ENCODE data around the gene LRRC1.

LRRC1 gene

DNA sequence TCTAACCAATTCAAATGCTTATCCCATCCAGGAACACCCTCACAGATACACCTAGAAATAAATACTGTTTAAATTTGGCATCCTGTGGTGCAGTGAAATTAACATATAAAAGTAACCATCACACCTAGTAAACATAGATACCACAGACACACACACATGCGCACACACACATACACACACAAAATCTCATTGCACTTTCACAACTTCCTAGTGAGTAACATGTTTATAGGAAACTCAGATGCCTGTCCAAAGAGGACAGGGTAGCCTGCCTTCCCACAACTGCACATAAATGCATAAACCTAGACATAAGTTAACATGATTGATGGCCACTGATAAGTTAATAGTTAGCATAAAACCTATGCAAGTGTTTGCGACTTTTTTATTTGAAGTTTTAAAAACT is 56.8 kb downstream of the LRRC1 start:
- no peak for DNase-seq

GRCh38 chr6:53852805-53853204 is 58.0 kb downstream of the LRRC1 start:
- DNase-seq = no peak

- no peak for DNase-seq
Measured at GRCh38 chr6:53854843-53855567, 60.2 kb downstream of the LRRC1 start.

DNA sequence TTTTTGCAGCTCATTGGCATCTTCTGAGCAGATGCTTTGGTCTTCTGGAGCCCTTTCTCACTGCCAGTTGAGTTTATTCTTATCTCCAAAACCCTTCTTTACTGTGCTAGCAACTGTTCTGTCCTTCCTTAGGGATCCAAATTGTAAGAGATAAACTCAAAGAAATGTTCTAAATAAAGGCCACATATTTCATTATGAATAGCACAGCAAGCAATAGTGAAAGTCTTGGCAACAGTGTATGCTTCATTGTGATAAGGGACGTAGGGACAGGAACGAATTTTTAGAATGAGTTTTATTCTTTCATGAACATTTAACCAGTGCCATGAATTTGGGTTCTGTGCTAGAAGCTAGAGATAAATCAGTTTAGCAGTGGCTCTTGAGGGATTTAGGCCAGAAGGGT is 61.1 kb downstream of the LRRC1 start:
- DNase-seq = no peak

DNA sequence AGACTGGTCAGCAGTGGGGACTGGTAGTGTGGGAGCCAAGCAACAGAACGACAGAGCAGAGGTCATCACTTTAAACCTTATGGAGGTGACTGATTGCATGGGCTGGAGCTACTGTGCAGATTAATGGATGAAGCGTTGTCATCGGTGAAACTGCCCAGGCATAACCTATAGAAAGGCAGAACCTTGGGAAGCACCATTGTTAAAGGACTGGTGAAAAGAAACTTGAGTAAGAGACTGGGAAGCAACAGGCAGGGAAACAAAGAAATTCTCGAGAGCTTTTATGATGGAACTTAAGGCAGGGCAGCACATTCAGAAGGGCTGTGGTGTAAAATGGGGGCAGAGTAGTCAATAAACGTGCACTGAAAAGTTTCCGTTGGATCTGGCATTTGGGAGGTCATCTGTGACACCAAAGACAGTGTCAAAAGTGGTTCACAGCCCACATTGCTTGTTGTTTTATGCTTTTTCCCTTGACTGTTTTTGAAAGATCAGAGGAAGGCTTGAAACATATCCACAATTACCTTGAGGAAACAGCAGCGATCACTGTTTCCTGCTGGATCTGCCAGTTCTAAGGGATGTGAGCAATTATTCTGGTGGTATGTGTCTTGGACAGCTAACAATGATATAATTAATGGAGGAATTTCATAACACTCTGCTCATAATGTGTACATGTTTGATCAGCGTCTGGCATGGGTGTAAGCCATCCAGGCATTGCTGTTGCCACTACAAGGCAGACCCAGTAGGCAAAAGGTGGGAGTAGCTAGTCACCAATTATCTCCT is 62.7 kb downstream of the LRRC1 start:
- DNase-seq = no peak

DNA sequence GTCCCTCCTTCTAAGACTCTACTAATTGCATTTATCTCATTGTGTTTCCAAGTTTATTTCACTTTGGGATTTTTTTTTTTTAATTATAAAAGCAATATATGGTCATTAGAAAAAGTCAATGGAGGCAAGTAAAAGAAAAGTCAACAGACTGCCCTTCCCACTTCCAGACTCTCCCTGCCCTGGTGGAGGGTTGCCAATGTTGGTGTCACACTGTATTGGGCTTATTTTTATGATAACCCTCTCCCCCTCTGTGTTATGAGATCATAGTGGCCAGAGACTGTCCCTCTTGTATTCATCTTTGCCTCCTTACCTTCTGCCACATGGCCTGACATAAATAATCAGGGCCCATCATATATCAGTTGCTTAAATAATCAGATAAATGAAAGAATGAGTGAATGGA is 63.4 kb downstream of the LRRC1 start:
- no peak for DNase-seq

DNA sequence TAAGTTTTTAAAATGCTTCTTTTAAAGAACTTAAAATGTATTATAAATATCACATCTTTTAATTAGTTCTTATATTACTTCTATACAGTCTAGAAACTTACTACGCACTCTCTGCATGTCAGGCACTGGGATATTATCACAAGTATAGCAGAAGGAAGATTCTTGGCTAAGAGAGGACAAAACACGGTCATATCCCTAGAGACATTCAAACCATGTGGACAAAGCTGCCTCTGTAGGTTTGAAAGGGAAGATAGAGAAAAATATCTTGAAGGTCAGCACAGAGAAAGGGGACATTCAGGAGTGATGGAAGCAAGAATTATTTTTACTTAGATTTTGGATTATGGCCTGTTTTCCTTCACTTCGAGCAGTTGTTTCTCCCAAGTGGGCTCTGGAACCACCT is 64.1 kb downstream of the LRRC1 start:
- no peak for DNase-seq

GRCh38 chr6:53860511-53860910 is 65.7 kb downstream of the LRRC1 start:
- no peak for DNase-seq

GRCh38 chr6:53861518-53861917 is 66.7 kb downstream of the LRRC1 start:
- DNase-seq = no peak

- DNase-seq = no peak
Measured at GRCh38 chr6:53862662-53863462, 68.1 kb downstream of the LRRC1 start.

- DNase-seq = no peak
Measured at GRCh38 chr6:53864781-53865180, 70.0 kb downstream of the LRRC1 start.

DNA sequence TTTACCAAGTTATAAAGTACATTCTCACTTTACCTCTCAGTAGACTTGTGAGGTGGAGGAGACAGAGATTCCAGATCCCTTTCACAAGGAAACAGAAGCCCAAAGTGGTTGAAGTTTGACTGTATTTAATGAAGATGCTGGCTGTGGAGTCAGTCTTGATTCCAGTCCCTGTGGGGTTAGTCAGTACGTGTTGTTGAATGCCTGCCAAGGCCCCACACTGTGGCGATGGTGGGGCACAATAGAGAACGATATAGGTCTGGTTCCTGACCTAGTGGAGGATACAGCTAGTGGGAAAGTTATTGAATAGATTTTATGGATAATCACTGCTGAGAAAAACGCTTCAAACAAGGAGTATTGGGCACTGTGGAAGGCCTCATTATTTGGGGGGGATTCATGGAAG is 71.4 kb downstream of the LRRC1 start:
- DNase-seq = no peak

- DNase-seq = no peak
Measured at GRCh38 chr6:53868626-53869025, 73.8 kb downstream of the LRRC1 start.

- DNase-seq = no peak
Measured at GRCh38 chr6:53869964-53870363, 75.2 kb downstream of the LRRC1 start.

GRCh38 chr6:53873922-53874321 is 79.1 kb downstream of the LRRC1 start:
- DNase-seq = no peak

GRCh38 chr6:53874964-53875363 is 80.2 kb downstream of the LRRC1 start:
- DNase-seq = no peak

- DNase-seq = no peak
Measured at GRCh38 chr6:53877151-53877550, 82.3 kb downstream of the LRRC1 start.

DNA sequence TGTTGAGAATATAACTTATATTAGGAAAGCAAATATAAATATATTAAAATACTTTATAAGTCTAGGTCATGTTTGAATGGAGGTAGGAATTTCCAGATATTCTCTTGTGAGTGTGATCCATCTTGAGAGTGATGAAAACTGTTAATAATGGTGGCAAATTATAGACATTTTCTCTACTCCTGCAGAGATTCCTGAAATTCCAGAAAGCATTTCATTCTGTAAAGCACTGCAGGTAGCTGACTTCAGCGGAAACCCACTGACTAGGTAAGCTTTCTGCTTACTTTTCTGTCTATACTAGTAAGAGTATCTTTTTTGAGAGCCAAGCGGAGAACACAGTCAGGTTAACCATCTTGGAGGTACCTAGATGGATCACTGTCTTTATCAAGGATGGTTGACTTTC is 84.0 kb downstream of the LRRC1 start:
- no peak for DNase-seq

DNA sequence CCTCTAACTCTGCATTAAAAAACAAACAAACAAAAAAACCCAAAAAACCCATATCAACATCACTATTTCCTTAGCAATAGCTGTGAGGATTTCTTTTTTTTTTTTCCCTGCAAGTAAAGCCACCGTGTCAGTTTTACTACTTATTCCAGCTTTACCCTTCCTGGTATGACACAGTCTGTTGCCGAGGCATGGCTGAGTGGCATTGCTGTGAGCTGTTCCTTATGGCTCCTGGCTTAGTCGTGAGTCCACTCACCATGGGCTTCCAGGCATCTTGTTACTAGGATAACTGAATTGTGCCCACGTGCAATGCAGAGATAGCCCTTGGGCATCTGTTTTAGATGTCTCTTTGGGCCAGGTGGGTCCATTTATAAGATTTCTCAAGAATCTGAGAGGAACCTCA is 84.8 kb downstream of the LRRC1 start:
- no peak for DNase-seq

GRCh38 chr6:53887316-53887715 is 92.5 kb downstream of the LRRC1 start:
- no peak for DNase-seq

GRCh38 chr6:53888931-53889330 is 94.1 kb downstream of the LRRC1 start:
- DNase-seq = no peak

DNA sequence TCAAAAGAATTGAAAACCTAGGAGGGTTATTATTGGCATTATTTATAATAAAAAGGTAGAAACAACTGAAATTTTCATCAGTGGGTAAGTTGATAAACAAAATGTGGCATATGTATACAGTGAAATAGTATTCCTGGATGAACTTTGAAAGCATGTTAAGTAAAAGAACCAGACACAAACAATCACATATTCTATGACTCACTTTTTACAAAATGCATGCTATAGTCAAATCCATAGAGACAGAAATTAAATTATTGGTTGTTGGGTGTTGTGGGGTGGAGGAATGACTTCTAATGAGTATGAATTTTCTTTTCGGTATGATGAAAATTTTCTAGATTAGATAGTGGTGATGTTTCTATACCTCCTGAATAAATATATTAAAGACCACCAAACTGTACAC is 94.6 kb downstream of the LRRC1 start:
- DNase-seq = no peak

DNA sequence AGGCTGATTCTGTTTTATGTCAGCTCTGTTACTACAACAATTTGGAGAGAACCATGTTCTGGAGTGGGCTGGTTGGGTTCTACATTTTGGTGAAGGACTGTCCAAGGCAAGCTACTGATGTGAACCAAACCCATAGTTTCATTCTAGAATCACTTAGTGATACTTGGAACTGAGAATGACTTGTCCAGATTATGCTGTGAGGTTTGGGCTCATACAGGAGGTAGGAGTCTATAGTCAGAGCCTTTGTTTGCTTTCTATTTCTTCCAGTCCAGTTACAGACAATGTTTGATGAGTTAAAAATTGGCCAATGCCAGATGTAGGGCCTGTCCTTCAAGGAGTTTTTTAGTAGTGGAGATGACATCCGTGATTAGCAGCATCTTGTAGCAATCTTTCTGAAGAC is 97.9 kb downstream of the LRRC1 start:
- DNase-seq = no peak

- DNase-seq = no peak
Measured at GRCh38 chr6:53894091-53894490, 99.3 kb downstream of the LRRC1 start.
